ENCODE data around the gene GPBP1. TPM values are rescaled to one million over a fixed set of nuclear protein-coding genes. Genes with fewer than 3 reads are reported as not detected.

GPBP1 gene
- total RNA-seq, 1 donor from 2014 or later, result 68.9 TPM

DNA sequence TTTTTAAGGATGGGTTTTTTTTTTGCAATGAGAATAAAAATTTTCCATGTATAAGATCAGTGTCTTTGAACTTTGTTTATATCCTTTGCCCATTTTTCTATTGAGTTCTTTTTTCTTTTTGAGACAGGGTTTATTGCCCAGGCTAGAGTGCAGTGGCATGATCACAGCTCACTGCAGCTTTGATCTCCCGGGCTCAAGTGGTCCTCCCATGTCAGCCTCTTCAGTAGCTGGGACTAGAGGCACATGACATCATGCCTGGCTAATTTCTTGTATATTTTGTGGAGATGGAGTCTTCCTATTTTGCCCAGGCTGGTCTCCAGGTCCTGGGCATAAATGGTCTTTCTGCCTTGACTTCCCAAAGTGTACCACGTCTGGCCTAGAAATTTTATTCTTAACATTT, 21.2 kb downstream of the GPBP1 start:
- Mint-ChIP-seq H3K9me3 (ENCODE audit: unreplicated experiment) (no peaks in the 10 kb centered on the region), H3K36me3 (ENCODE audit: low read depth, unreplicated experiment) (peaks cover 7% of the 10 kb centered on the region), H3K27me3 (ENCODE audit: unreplicated experiment) (peaks cover 4% of the 10 kb centered on the region), H3K4me3 (ENCODE audit: unreplicated experiment) (no peak overlapping the region), H3K4me1 (ENCODE audit: unreplicated experiment) (peaks cover 11% of the 10 kb centered on the region), H3K27ac (ENCODE audit: unreplicated experiment) (no peak overlapping the region)
- DNase-seq (ENCODE audit: low spot score), result no peak
- no peak for TF ChIP-seq CTCF (IDR thresholded peaks at IDR 0.05; ENCODE audit: unreplicated experiment)

DNA sequence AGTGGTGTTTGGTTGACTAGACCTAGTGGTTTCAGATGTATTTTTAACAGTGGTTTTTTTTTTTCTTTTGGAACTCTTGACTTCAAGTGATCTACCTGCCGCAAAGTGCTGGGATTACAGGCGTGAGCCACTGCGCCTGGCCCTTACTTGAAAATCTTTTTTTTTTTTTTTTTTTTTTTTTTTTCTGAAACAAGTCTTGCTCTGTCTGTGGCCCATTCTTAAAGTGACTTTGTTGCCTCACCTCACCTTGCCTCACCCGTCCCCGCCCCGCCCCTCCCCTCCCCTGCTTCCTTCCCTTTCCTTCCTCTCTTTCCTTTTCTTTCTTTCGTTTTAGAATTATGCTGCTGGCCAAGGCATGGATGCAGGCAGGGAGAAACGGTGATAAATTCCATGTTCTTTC, 26.0 kb downstream of the GPBP1 start:
- Mint-ChIP-seq H3K4me1 (ENCODE audit: unreplicated experiment) (peaks cover 14% of the 10 kb centered on the region), H3K9me3 (ENCODE audit: unreplicated experiment) (no peaks in the 10 kb centered on the region), H3K27ac (ENCODE audit: unreplicated experiment) (peak overlapping the region; percentile 77), H3K27me3 (ENCODE audit: unreplicated experiment) (peaks cover 4% of the 10 kb centered on the region), H3K36me3 (ENCODE audit: low read depth, unreplicated experiment) (no peaks in the 10 kb centered on the region), H3K4me3 (ENCODE audit: unreplicated experiment) (no peak overlapping the region)
- DNase-seq (ENCODE audit: low spot score), result no peak
- no peak for TF ChIP-seq CTCF (IDR thresholded peaks at IDR 0.05; ENCODE audit: unreplicated experiment)

- Mint-ChIP-seq H3K36me3 (ENCODE audit: low read depth, unreplicated experiment) (peaks cover under 1% of the 10 kb centered on the region), H3K27me3 (ENCODE audit: unreplicated experiment) (peaks cover 3% of the 10 kb centered on the region), H3K4me1 (ENCODE audit: unreplicated experiment) (peaks cover 14% of the 10 kb centered on the region), H3K4me3 (ENCODE audit: unreplicated experiment) (no peak overlapping the region), H3K9me3 (ENCODE audit: unreplicated experiment) (no peaks in the 10 kb centered on the region), H3K27ac (ENCODE audit: unreplicated experiment) (no peak overlapping the region)
- DNase-seq (ENCODE audit: low spot score), result no peak
- TF ChIP-seq CTCF (IDR thresholded peaks at IDR 0.05; ENCODE audit: unreplicated experiment), result no peak
Observed at GRCh38 chr5:57202811-57203210, 29.0 kb downstream of the GPBP1 start.

- Mint-ChIP-seq H3K27me3 (ENCODE audit: unreplicated experiment) (peaks cover 4% of the 10 kb centered on the region), H3K9me3 (ENCODE audit: unreplicated experiment) (no peaks in the 10 kb centered on the region), H3K27ac (ENCODE audit: unreplicated experiment) (no peak overlapping the region), H3K4me3 (ENCODE audit: unreplicated experiment) (no peak overlapping the region), H3K36me3 (ENCODE audit: low read depth, unreplicated experiment) (peaks cover 11% of the 10 kb centered on the region), H3K4me1 (ENCODE audit: unreplicated experiment) (peaks cover 4% of the 10 kb centered on the region)
- DNase-seq (ENCODE audit: low spot score), result no peak
- no peak for TF ChIP-seq CTCF (IDR thresholded peaks at IDR 0.05; ENCODE audit: unreplicated experiment)
Observed at GRCh38 chr5:57207007-57207653, 33.3 kb downstream of the GPBP1 start.

GRCh38 chr5:57207681-57208080, 33.8 kb downstream of the GPBP1 start:
- no peak overlapping the region for H3K4me3 Mint-ChIP-seq (ENCODE audit: unreplicated experiment)
- no peak for TF ChIP-seq CTCF (IDR thresholded peaks at IDR 0.05; ENCODE audit: unreplicated experiment)
- H3K27ac Mint-ChIP-seq (ENCODE audit: unreplicated experiment), result no peak overlapping the region
- no peaks in the 10 kb centered on the region for H3K9me3 Mint-ChIP-seq (ENCODE audit: unreplicated experiment)
- H3K27me3 Mint-ChIP-seq (ENCODE audit: unreplicated experiment), result peaks cover 4% of the 10 kb centered on the region
- H3K4me1 Mint-ChIP-seq (ENCODE audit: unreplicated experiment), result peaks cover 4% of the 10 kb centered on the region
- H3K36me3 Mint-ChIP-seq (ENCODE audit: low read depth, unreplicated experiment), result peaks cover 11% of the 10 kb centered on the region
- DNase-seq (ENCODE audit: low spot score), result no peak
